LNCAP (cell line): Measurements from ENCODE around the gene HRH2.

Experiments used
- CTCF ChIP-seq: fragments of 450-650 bp; IDR thresholded peaks from 2 replicates; pipeline ENCODE4 v1.5.1; 2017; ENCODE audit warnings: mild to moderate bottlenecking

The HRH2 gene

DNA sequence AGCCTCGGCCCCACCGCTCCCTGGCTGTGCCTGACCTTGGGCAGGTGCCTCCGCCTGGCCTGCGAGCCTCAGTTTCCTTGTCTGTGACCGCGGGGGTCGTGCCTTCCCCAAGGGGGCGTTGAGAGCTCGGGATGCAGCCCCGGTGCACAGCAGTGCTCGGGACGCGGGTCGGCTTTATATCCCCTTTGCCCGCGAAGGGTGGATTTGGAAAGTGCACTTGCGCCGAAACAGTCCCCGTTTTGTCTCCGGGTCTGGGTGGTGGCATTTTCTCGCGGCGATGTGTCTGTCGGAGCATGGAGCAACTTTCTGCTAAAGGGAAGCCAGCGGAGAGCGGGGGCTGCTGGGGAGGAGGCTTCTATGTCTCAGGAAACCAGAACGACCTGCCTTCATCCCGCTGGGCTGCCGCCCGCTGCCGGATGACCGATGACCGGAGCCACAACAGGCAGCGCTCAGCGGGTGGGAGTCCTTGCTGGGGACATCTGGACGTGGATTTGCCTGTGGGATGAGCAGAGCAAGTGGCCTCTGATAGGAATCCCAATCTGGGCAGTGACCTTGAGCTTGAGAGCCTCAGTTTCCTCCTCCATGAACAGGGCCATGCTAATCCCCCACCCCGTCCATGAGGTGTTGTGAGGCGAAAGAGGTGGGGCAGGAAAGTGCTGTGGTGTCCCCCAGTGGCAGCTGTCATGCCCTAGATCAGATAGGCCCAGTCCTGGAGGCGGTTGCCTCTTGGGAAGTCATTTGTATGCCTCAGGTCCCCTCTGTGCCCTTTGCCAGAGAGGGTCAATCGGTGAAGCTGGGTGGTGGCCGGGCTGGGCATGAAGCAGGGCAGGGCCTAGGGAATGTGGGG is 651 bp downstream of the HRH2 start:
- TF ChIP-seq CTCF = no peak

DNA sequence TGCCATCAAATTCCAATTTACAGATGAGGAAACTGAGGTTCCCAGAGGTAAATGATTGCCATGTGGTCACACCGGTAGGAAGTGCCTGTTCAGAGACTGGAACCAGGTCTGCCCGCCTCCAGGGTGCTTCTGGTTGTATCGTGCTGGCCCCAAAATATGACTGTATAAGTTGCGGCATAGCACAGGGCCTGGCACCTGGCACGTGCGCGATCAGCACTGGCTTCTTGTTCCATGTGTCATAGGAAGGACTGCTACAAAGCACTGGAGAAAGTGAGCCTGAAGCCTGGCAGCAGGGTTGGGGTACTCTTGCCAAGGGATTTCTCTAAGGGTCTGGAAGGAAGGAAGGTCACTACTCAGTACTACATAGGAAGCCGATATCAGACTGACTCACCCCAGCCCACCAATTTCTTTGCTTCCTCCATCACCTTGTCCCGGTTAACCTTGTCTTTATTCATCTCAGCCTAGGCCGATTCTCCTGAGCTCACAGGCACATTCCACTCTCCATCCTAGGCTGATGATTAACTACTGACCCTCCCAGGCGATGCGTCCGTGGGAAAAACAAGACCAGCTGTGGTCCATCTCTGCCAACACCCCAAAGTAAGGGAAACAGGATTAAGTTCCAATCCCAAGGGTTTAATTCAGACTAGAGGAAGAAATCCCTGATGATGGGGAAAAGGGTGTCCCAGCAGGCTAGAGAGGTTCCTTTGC is 1.8 kb downstream of the HRH2 start:
- TF ChIP-seq CTCF = no peak

DNA sequence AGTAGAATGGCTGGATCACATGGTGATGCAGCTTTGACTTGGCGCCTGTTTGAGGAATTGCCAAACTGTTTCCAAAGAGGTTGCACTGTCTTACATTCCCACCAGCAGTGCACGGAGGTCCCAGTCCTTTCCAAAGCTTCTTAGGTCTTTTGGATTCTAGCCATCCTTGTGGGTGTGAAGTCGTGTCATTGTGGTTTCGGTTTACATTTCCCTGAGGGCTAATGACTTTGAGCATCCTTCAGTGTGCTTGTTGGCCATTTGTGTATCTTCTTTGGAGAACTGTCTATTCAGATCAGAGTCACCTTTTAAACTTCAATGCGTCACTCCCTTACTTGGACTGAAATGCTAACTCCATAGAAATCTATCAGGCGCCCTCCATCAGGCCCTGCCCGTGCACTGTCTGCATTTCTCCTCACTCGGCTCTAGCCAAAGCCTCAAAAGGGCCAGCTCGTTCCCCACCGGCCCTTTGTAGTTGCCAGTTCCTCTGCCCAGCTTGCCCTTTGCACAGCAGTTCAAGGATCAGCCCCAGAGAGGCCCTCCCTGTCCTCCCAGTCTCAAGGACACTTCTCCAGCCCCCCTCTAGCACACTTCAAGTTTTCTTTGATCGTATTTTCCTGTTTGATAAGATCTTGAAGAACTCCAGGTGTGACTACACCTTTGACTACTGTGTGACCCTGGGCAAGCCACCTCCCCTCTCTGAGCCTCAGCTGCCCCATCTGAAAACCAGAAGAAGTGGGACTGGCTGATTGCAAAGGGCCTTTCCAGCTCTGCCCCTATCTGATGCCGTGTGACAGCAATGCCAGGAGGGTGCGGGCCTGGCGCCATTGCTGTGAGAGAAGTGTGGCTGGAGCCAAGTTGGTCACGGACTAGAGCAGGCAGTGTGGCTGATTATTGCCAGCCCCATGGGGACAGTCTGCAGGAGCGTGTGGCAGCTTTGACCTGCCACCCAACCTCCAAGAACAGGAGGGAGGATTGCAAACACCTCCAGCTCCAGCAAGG is 5.6 kb downstream of the HRH2 start:
- TF ChIP-seq CTCF = no peak

DNA sequence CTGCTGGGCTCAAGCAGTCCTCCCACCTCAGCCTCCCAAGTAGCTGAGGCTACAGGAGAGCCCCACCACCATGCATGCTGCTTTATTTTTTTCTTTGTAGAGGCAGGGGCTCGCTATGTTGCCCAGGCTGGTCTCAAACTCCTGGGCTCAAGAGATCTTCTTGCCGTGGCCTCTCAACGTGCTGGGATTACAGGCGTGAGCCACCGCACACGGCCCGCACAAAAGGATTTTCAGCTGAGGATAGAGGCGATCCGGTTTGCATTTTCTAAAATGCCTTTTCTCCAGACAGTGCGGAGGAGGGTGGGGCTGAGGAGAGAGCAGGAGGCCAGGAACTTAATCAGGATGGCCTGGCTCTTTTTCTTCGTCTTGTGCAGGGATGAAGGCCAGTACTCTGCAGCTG is 6.9 kb downstream of the HRH2 start:
- no peak for TF ChIP-seq CTCF

GRCh38 chr5:175666216-175666615 is 8.3 kb downstream of the HRH2 start:
- TF ChIP-seq CTCF = no peak

GRCh38 chr5:175668006-175668405 is 10.1 kb downstream of the HRH2 start:
- no peak for TF ChIP-seq CTCF

DNA sequence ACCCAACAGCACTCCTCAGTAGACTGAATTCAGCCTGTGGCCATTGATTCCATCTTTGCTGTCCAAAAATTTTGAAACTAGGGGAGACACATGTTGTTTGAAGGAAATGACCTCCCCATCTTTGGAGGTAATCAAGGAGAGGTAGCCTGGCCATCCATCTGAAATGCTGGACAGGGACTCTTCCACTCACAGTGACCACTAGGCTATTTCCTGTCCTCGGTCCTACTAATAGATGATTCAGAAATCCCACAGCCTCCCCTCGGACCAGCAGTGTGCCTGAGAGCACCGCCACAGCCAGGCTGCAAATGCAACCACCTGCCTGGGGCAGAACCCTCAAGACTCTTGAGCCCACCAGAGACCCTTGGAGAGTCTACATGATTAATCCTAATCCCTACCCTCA is 12.5 kb downstream of the HRH2 start:
- no peak for TF ChIP-seq CTCF
